Measurements from ENCODE around the gene C1orf53.

- TF ChIP-seq RAD21 (conservative IDR thresholded peaks at IDR 0.05) (no peak), MXI1 (conservative IDR thresholded peaks at IDR 0.05; ENCODE audit: poor library complexity, severe bottlenecking) (no peak), CTCF (IDR thresholded peaks at IDR 0.05; ENCODE audit: poor library complexity, severe bottlenecking) (no peak), POLR2AphosphoS5 (IDR thresholded peaks at IDR 0.05) (no peak), REST (IDR thresholded peaks at IDR 0.05; ENCODE audit: borderline replicate concordance) (no peak), EZH2 (IDR thresholded peaks at IDR 0.05; ENCODE audit: borderline replicate concordance, insufficient read depth, low read length, poor library complexity, severe bottlenecking) (no peak)
Observed at GRCh38 chr1:197857477-197857876, 45.0 kb upstream of the C1orf53 start.
